Natural killer cell (primary cell): ENCODE data around the gene CIAO2B. TPM values are rescaled to one million over a fixed set of nuclear protein-coding genes. Genes with fewer than 3 reads are reported as not detected.

Source experiments
- ATAC-seq, 3 donors: fragments of 150-1000 bp in 2 of 3; fragments of 200-7000 bp in 1 of 3; cut with Tn5 transposase; 1 replicate in 1 of 3; 2 replicates in 2 of 3; pipeline ENCODE4 v1.10.0; 2021; ENCODE audit warnings: mild to moderate bottlenecking in 2 of 3, moderate library complexity in 2 of 3
- DNase-seq, 2 donors: peaks; one replicate each; pipeline versions ENCODE4 v3.0.0 to v3.0.0-alpha.2; 2013 to 2021; ENCODE audit warnings: mixed read lengths in 1 of 2
- H3K27ac ChIP-seq: one replicate; pipeline ENCODE4 v1.5.1; 2013; ENCODE audit warnings: mild to moderate bottlenecking, low read length
- H3K27me3 ChIP-seq: one replicate; pipeline ENCODE4 v1.6.1; 2013; ENCODE audit warnings: low read length; ENCODE audit not compliant: control insufficient read depth, insufficient read depth
- H3K36me3 ChIP-seq: one replicate; pipeline ENCODE4 v1.6.1; 2013; ENCODE audit warnings: low read length; ENCODE audit not compliant: control insufficient read depth, insufficient read depth
- H3K4me1 ChIP-seq: one replicate; pipeline ENCODE4 v1.6.1; 2013; ENCODE audit warnings: low read length; ENCODE audit not compliant: control insufficient read depth, insufficient read depth
- H3K4me3 ChIP-seq: one replicate; pipeline ENCODE4 v1.5.1; 2013; ENCODE audit warnings: low read length
- H3K9me3 ChIP-seq: one replicate; pipeline ENCODE4 v1.6.1; 2013; ENCODE audit warnings: low read length; ENCODE audit not compliant: control insufficient read depth, insufficient read depth
- H3K27ac Mint-ChIP-seq, 2 donors: one replicate each; pipeline ENCODE4 v1.8.0; 2022; ENCODE audit warnings: mild to moderate bottlenecking in 2 of 2, mixed read lengths in 2 of 2, moderate library complexity in 1 of 2
- H3K27me3 Mint-ChIP-seq, 2 donors: one replicate each; pipeline ENCODE4 v1.8.0; 2022; ENCODE audit warnings: low read depth in 2 of 2, mixed read lengths in 2 of 2
- H3K36me3 Mint-ChIP-seq: one replicate; pipeline ENCODE4 v1.8.0; 2022; ENCODE audit warnings: mixed read lengths
- H3K4me1 Mint-ChIP-seq, 2 donors: one replicate each; pipeline ENCODE4 v1.8.0; 2022; ENCODE audit warnings: mixed read lengths in 2 of 2
- H3K4me3 Mint-ChIP-seq: one replicate; pipeline ENCODE4 v1.8.0; 2022; ENCODE audit warnings: mild to moderate bottlenecking, moderate library complexity, mixed read lengths
- H3K9me3 Mint-ChIP-seq, 2 donors: one replicate each; pipeline ENCODE4 v1.8.0; 2022; ENCODE audit warnings: mixed read lengths in 2 of 2
- WGBS: methylation state at CpG from one replicate; pipeline ENCODE4 v1.1.7; 2013; ENCODE audit warnings: missing lambda C conversion rate; ENCODE audit not compliant: insufficient coverage; 5-methylcytosine and 5-hydroxymethylcytosine counted together
- intact Hi-C: fragments of 100-400 bp; cut with micrococcal nuclease; formaldehyde crosslinking; loops from one replicate; pipeline ENCODE4 v1.14.2; 2022
- total RNA-seq, 4 donors: library from RNA; stranded (reverse); fragments of 120-200 nt in 1 of 4; gene quantifications; one replicate each; pipeline versions ENCODE4 v1.2.3 to v1.2.4, GENCODE V29; 2013 to 2022
- TF ChIP-seq, protein P1 (sequence below): fragments of 200-600 bp; IDR thresholded peaks from one replicate; pipeline ENCODE4 v1.8.0; 2022; ENCODE audit warnings: antibody characterized with exemption

CIAO2B gene
- total RNA-seq, 3 donors from 2014 or later (not counting 1 experiment from before 2014, with no cell fraction given): 57.2 to 62.8 (median 60.0) TPM

DNA sequence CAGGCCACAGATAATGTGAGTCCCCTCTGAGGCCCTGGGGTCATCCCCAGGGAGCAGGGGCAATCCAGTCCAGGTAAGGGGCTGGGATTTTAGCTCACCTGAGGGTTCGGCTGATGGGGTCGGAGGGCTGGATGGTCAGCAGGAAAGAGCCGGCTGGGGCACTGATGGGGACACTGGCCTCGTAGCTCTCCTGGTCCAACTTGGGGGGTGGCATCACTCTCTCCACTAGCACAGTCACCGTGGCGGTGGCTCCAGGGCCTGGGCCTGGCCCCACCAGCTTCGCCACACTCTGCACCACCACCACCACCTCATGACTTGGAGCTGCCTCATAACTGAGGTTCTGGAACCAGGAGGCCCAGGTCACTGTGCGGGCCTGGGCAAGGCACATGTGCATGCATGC lies 22.4 kb downstream of the CIAO2B start:
- TF ChIP-seq, protein P1, sequence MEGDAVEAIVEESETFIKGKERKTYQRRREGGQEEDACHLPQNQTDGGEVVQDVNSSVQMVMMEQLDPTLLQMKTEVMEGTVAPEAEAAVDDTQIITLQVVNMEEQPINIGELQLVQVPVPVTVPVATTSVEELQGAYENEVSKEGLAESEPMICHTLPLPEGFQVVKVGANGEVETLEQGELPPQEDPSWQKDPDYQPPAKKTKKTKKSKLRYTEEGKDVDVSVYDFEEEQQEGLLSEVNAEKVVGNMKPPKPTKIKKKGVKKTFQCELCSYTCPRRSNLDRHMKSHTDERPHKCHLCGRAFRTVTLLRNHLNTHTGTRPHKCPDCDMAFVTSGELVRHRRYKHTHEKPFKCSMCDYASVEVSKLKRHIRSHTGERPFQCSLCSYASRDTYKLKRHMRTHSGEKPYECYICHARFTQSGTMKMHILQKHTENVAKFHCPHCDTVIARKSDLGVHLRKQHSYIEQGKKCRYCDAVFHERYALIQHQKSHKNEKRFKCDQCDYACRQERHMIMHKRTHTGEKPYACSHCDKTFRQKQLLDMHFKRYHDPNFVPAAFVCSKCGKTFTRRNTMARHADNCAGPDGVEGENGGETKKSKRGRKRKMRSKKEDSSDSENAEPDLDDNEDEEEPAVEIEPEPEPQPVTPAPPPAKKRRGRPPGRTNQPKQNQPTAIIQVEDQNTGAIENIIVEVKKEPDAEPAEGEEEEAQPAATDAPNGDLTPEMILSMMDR: no peak
- DNase-seq: no peak
- ATAC-seq: no peak
- Mint-ChIP-seq H3K36me3 (no peaks in the 10 kb centered on the region), H3K9me3 (no peaks in the 10 kb centered on the region), H3K4me1 (no peaks in the 10 kb centered on the region), H3K27me3 (peaks cover 0 to 3% of the 10 kb centered on the region in 2 donors), H3K27ac (no peak overlapping the region), H3K4me3 (no peak overlapping the region)
- Histone ChIP-seq H3K36me3 (no peaks in the 10 kb centered on the region), H3K27ac (no peak overlapping the region), H3K4me3 (no peak overlapping the region), H3K4me1 (no peaks in the 10 kb centered on the region), H3K27me3 (no peaks in the 10 kb centered on the region), H3K9me3 (no peaks in the 10 kb centered on the region)
- WGBS: 92% methylated on average over 8 of the region's 8 CpGs
- intact Hi-C loops: no loop called here

DNA sequence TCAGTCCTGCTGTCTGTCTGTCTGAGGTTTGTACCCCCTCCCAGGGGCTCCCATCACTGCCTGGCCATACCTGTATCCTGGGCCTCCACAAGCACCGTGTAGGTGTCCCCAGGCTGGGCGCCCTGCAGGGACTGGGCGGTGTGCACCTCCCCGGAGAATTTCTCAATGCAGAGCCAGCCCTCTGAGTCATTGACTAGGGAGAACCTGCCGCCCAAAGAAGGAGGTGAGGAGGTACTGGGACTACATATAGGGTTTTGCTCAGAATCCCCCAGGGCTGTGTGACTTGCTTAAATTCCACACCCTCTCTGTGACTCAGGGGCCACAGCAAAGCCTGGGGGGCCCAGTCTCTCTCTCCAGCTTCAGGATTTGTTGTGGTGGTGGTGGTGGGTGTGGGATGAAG lies 23.1 kb downstream of the CIAO2B start:
- TF ChIP-seq, protein P1: no peak
- Mint-ChIP-seq H3K4me3 (no peak overlapping the region), H3K4me1 (peaks cover 0 to 4% of the 10 kb centered on the region in 2 donors), H3K9me3 (no peaks in the 10 kb centered on the region), H3K27me3 (peaks cover 0 to 3% of the 10 kb centered on the region in 2 donors), H3K27ac (no peak overlapping the region), H3K36me3 (no peaks in the 10 kb centered on the region)
- Histone ChIP-seq H3K9me3 (no peaks in the 10 kb centered on the region), H3K36me3 (no peaks in the 10 kb centered on the region), H3K4me1 (no peaks in the 10 kb centered on the region), H3K27ac (no peak overlapping the region), H3K4me3 (no peak overlapping the region), H3K27me3 (no peaks in the 10 kb centered on the region)
- intact Hi-C loops: no loop called here
- DNase-seq (no peak), ATAC-seq (no peak)
- WGBS: 88% methylated on average over 5 of the region's 5 CpGs

DNA sequence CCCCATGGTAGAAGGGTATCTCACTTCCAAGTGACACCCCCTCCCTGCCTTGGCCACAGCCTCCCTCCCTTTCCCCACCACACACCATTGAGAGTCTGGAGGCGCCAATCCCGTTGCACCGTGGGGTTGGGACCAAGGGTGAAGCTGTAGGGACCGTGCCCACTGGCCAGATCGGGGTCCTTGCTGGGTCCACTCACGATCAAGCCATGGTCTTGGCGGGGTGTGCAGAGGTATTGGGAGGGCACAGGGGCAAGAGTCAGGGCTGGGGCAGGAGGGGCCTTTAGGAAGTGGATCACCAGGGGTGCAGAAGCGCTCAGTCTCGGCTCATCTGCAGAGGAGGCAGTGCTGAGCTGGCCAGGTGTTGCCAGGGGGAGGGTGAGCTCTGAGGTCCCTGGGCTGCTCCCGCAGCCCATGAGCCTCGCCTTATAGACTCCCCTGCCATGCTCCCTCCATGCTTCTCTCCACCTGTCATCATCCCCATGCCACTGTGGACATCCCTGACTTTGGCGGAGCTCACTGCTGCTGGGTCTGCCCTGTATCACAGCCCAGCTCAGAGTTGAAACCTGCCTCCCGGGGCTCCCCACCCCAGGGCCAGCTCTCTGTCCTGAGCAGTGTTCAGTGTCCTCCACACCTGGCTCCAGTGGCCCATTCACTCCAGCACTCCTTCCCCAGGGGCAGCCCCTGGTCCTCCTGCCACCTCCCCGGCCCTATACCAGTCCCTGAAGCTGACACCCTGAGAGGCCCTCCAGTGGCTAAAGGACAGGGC lies 23.8 kb downstream of the CIAO2B start:
- H3K27me3 ChIP-seq: no peaks in the 10 kb centered on the region
- H3K9me3 ChIP-seq: no peaks in the 10 kb centered on the region
- no peaks in the 10 kb centered on the region for H3K36me3 Mint-ChIP-seq
- WGBS: 78% methylated on average over 14 of the region's 14 CpGs
- H3K4me1 Mint-ChIP-seq: peaks cover 0 to 8% of the 10 kb centered on the region in 2 donors
- no peak overlapping the region for H3K27ac ChIP-seq
- no peaks in the 10 kb centered on the region for H3K36me3 ChIP-seq
- no peak overlapping the region for H3K27ac Mint-ChIP-seq
- DNase-seq (no peak), ATAC-seq (no peak)
- H3K4me1 ChIP-seq: no peaks in the 10 kb centered on the region
- H3K9me3 Mint-ChIP-seq: no peaks in the 10 kb centered on the region
- intact Hi-C loops: no loop called here
- no peak overlapping the region for H3K4me3 ChIP-seq
- H3K27me3 Mint-ChIP-seq: peaks cover 0 to 3% of the 10 kb centered on the region in 2 donors
- H3K4me3 Mint-ChIP-seq: no peak overlapping the region
- TF ChIP-seq, protein P1: no peak
